Measurements from ENCODE around the gene HINFP.

Gene HINFP

DNA sequence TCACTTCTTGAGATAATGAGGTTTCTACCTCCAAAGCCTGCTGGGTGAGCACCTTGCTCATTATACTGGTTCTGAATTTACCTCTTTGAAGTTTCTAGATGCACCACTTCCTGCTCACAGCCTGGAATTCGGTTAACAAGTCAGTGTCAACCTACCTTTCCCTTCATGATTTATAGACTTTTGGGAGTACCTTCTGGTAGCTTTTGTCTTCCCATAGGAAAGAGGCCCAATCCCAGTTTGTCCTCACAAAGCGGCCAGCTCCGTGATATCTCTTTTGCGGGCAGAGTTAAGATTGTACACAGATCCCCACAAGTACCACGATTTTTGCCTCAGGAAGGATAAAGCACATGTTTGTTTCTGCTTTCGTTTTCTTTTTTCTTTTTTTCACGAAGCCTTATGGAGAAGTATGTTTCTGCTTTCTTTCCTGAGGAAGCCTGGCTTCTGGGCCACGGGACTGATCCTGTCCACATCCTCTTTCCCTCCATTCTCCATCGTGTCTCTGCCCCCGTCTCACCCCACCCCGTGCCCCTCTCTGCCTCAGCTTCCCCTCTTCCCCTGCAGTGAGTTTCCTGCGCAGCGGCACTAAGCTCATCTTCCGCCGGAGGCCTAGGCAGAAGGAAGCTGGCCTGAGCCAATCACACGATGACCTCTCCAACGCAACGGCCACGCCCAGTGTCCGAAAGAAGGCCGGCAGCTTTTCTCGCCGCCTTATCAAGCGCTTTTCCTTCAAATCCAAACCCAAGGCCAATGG, 5.7 kb upstream of the HINFP start:
- Histone ChIP-seq H3K36me3 (ENCODE audit: control insufficient read depth, insufficient read depth, low read length) (peaks cover 31% of the 10 kb centered on the region), H3K4me1 (ENCODE audit: control insufficient read depth, insufficient read depth, low read length) (peaks cover 3% of the 10 kb centered on the region), H3K4me3 (ENCODE audit: low read length) (no peak overlapping the region), H3K27ac (ENCODE audit: low read depth, low read length) (no peak overlapping the region), H3K9ac (ENCODE audit: low read length) (no peak overlapping the region), H3K27me3 (ENCODE audit: control insufficient read depth, insufficient read depth, low read length) (no peaks in the 10 kb centered on the region)

DNA sequence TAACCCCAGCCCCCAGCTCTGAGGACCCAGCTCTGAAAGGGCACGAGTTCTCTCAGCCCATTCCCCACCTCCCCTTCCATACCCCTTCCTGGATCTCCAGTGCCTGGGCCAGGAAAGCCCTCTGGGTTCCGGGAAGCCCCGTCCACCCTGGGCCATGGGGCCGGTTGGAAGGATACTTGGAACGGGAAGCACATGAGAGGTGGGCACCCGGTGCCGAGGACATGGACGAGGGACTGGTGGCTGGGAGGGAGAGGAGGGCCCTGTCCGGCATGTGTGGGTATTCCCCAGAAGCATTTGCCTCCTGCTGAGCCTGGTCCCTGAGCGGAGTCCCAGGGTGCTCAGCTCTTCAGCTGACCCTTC, 5.2 kb upstream of the HINFP start:
- H3K27me3 ChIP-seq (ENCODE audit: control insufficient read depth, insufficient read depth, low read length), result no peaks in the 10 kb centered on the region
- no peak overlapping the region for H3K4me3 ChIP-seq (ENCODE audit: low read length)
- no peak overlapping the region for H3K27ac ChIP-seq (ENCODE audit: low read depth, low read length)
- no peak overlapping the region for H3K9ac ChIP-seq (ENCODE audit: low read length)
- peaks cover 26% of the 10 kb centered on the region for H3K36me3 ChIP-seq (ENCODE audit: control insufficient read depth, insufficient read depth, low read length)
- H3K4me1 ChIP-seq (ENCODE audit: control insufficient read depth, insufficient read depth, low read length), result peaks cover 6% of the 10 kb centered on the region

DNA sequence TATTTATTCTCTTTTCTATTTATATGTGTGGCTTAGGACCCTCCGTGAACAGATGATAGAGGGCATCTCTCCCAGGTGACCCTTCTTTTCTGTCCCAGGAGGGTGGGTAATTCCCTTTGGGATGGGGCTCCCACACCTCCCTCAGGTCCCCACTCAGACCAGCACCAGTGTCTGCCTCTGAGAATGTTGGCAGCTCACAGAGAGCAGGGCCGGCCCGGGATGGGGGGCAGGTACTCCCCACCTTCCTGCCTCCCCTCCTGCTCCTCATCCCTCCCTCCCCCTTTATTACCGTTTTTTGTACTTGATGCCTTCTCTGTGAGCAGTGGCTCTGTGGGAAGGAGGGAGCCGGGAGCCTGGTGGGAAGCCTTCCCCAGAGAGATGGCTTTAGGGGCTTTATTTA, 4.8 kb upstream of the HINFP start:
- H3K4me3 ChIP-seq (ENCODE audit: low read length), result no peak overlapping the region
- no peak overlapping the region for H3K9ac ChIP-seq (ENCODE audit: low read length)
- H3K4me1 ChIP-seq (ENCODE audit: control insufficient read depth, insufficient read depth, low read length), result peaks cover 6% of the 10 kb centered on the region
- no peak overlapping the region for H3K27ac ChIP-seq (ENCODE audit: low read depth, low read length)
- H3K36me3 ChIP-seq (ENCODE audit: control insufficient read depth, insufficient read depth, low read length), result peaks cover 22% of the 10 kb centered on the region
- no peaks in the 10 kb centered on the region for H3K27me3 ChIP-seq (ENCODE audit: control insufficient read depth, insufficient read depth, low read length)

DNA sequence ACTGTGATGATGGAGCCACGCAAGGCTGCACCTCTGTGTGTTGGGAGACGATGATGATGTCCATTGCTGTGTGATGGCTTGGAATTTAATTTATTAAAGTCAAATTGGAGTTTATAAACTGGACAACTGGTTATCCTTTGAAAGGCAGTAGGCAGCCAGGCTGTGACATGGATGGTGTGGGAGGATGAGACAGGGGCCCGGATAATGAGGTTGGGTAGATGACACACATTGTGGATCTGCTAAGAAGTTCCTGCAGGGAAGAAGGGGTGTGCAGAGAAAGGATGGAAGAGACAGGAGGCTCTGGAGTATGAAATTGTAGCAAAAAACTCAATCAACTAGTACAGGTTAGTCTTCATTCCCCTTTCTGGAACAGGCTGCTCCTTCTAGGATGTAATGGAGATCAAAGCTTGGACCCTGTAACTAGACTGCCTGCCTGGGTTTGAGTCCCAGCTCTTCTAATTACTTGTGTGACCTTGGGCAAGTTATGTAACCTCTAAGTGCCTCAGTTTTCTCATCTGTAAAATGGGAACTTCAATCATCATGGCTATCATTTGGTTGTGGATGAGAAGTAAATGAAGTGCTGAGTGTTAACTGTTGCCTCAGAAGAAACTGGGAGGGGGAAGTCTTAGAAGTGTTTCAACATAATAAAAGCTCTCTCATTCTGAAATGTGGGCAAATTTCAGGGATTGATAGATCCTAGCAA, 4.2 kb upstream of the HINFP start:
- Histone ChIP-seq H3K27ac (ENCODE audit: low read depth, low read length) (no peak overlapping the region), H3K36me3 (ENCODE audit: control insufficient read depth, insufficient read depth, low read length) (peaks cover 21% of the 10 kb centered on the region), H3K4me3 (ENCODE audit: low read length) (no peak overlapping the region), H3K4me1 (ENCODE audit: control insufficient read depth, insufficient read depth, low read length) (peaks cover 8% of the 10 kb centered on the region), H3K9ac (ENCODE audit: low read length) (no peak overlapping the region), H3K27me3 (ENCODE audit: control insufficient read depth, insufficient read depth, low read length) (no peaks in the 10 kb centered on the region)

DNA sequence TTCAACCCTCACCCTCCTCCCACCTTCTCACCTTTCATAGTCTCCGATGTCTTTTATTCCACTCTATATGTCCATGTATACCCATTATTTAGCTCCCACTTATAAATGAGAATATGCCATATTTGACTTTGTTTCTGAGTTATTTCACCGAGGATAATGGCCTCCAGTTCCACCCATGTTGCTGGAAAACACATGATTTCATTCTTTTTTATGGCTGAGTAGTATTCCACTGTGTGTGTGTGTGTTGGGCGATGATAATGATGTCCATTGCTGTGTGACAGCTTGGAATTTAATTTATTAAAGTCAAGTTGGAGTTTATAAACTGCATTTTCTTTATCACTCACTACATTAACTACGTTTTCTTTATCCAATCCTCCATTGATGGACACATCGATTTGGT, 3.2 kb upstream of the HINFP start:
- no peaks in the 10 kb centered on the region for H3K27me3 ChIP-seq (ENCODE audit: control insufficient read depth, insufficient read depth, low read length)
- peaks cover 11% of the 10 kb centered on the region for H3K4me1 ChIP-seq (ENCODE audit: control insufficient read depth, insufficient read depth, low read length)
- no peak overlapping the region for H3K27ac ChIP-seq (ENCODE audit: low read depth, low read length)
- H3K36me3 ChIP-seq (ENCODE audit: control insufficient read depth, insufficient read depth, low read length), result peaks cover 16% of the 10 kb centered on the region
- H3K4me3 ChIP-seq (ENCODE audit: low read length), result no peak overlapping the region
- H3K9ac ChIP-seq (ENCODE audit: low read length), result no peak overlapping the region

DNA sequence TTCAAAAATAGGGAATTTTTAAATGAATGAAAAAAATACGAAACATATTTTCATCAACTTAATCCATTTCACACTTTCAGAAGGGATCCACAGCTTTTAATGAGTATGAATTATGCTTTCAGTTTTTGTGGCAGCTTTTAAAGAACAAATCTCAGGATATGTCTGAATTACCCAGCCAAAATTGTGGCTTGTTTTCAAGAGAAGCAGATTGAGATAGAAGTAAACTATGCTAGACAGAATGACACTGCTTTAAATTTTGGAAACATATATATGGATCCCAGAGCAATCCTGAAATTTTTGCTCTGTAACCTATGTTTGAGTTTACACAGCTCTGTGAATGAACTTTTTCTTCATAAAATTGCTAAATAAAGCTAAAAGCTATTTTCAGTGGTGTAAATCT, 2.4 kb upstream of the HINFP start:
- Histone ChIP-seq H3K4me3 (ENCODE audit: low read length) (no peak overlapping the region), H3K27me3 (ENCODE audit: control insufficient read depth, insufficient read depth, low read length) (no peaks in the 10 kb centered on the region), H3K27ac (ENCODE audit: low read depth, low read length) (no peak overlapping the region), H3K9ac (ENCODE audit: low read length) (no peak overlapping the region), H3K36me3 (ENCODE audit: control insufficient read depth, insufficient read depth, low read length) (peaks cover 12% of the 10 kb centered on the region), H3K4me1 (ENCODE audit: control insufficient read depth, insufficient read depth, low read length) (peaks cover 11% of the 10 kb centered on the region)

DNA sequence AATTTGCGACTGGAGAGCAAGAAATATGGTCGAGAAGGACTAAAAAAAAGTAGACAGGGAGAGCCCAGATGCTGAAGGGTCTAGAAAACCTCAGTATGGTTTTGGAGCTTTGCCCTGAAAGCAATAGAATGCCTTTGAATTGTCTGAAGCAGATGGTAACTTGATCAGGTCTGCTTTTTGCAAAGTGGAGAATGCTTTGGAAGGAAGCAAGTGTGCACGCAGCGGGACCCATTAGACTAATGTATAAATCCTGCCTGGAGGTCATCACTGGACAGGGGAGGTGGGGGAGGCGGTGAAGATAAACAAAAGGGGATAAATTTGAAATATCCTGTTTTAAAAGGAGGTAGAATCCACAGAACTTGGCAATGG, 757 bp upstream of the HINFP start:
- peak overlapping the region; percentile 70 for H3K27ac ChIP-seq (ENCODE audit: low read depth, low read length)

DNA sequence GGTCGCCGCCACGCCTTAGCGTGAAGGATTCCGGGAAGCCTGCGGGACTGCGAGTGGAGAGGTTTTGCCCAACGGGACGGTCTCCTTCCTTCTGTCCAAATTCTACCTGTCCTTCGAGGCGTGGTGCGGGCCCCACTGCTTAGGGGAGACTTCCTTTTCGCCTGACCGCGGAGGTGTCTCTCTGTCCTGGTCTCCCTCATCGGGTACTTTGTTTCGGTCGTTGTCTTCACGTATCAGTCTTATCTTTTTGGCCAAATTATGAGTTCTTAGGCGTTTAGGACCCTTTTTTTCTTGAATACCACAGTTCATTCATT, 388 bp downstream of the HINFP start:
- peak overlapping the region; percentile 100 for H3K4me3 ChIP-seq (ENCODE audit: low read length)
- peaks cover 11% of the 10 kb centered on the region for H3K4me1 ChIP-seq (ENCODE audit: control insufficient read depth, insufficient read depth, low read length)
- H3K27ac ChIP-seq (ENCODE audit: low read depth, low read length), result peak overlapping the region; percentile 79
- peaks cover 8% of the 10 kb centered on the region for H3K36me3 ChIP-seq (ENCODE audit: control insufficient read depth, insufficient read depth, low read length)
- H3K27me3 ChIP-seq (ENCODE audit: control insufficient read depth, insufficient read depth, low read length), result no peaks in the 10 kb centered on the region
- peak overlapping the region; percentile 96 for H3K9ac ChIP-seq (ENCODE audit: low read length)

More for the DNA sequence above, 757 bp upstream of the HINFP start:
- Histone ChIP-seq H3K9ac (ENCODE audit: low read length) (peak overlapping the region; percentile 35), H3K36me3 (ENCODE audit: control insufficient read depth, insufficient read depth, low read length) (peaks cover 13% of the 10 kb centered on the region), H3K4me1 (ENCODE audit: control insufficient read depth, insufficient read depth, low read length) (peaks cover 11% of the 10 kb centered on the region), H3K4me3 (ENCODE audit: low read length) (peak overlapping the region; percentile 75), H3K27me3 (ENCODE audit: control insufficient read depth, insufficient read depth, low read length) (no peaks in the 10 kb centered on the region)

DNA sequence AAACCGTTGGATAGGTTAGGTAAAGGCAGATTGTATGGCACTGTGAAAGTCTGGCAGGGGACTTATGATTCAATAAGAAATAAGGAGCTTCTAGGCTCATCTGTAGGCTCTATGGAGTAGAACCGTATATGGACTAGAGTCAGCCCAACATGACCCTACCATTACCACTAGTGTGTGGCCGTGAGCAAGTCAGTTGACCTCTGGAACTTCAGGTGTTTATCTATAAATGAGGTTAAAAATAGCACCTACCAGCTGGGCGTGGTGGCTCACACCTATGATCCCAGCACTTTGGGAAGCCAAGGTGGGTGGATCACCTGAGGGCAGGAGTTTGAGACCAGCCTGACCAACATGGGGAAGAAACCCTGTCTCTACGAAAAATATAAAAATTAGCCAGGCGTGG, 4.4 kb downstream of the HINFP start:
- H3K4me3 ChIP-seq (ENCODE audit: low read length), result no peak overlapping the region
- H3K4me1 ChIP-seq (ENCODE audit: control insufficient read depth, insufficient read depth, low read length), result peaks cover 6% of the 10 kb centered on the region
- no peak overlapping the region for H3K9ac ChIP-seq (ENCODE audit: low read length)
- no peaks in the 10 kb centered on the region for H3K27me3 ChIP-seq (ENCODE audit: control insufficient read depth, insufficient read depth, low read length)
- H3K36me3 ChIP-seq (ENCODE audit: control insufficient read depth, insufficient read depth, low read length), result peaks cover 12% of the 10 kb centered on the region
- H3K27ac ChIP-seq (ENCODE audit: low read depth, low read length), result no peak overlapping the region

DNA sequence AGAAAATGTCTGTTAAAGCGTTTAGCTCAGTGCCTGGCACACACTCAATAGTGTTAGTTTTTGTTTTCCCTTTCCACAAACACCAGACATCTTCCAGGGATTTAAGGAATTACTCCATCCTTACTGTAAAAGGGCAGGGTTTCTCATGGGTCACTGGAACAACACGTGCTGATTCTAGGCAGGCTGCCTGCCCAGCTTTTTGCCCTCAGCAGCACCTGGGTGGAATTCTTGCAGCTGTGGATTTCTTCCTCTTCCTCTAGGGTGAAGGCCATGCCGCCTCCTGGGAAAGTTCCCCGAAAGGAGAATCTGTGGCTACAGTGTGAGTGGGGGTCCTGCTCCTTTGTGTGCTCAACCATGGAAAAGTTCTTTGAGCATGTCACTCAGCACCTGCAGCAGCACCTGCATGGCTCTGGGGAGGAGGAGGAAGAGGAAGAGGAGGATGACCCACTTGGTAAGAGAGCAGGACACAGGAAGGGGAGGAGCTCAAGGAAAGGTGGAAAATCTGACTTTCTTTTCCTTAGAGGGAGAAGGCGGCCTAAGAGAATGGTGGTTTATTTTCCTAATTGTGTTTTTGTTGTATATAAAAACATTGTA, 5.4 kb downstream of the HINFP start:
- Histone ChIP-seq H3K4me3 (ENCODE audit: low read length) (no peak overlapping the region), H3K27me3 (ENCODE audit: control insufficient read depth, insufficient read depth, low read length) (no peaks in the 10 kb centered on the region), H3K27ac (ENCODE audit: low read depth, low read length) (no peak overlapping the region), H3K4me1 (ENCODE audit: control insufficient read depth, insufficient read depth, low read length) (peaks cover 5% of the 10 kb centered on the region), H3K9ac (ENCODE audit: low read length) (no peak overlapping the region), H3K36me3 (ENCODE audit: control insufficient read depth, insufficient read depth, low read length) (peaks cover 19% of the 10 kb centered on the region)

DNA sequence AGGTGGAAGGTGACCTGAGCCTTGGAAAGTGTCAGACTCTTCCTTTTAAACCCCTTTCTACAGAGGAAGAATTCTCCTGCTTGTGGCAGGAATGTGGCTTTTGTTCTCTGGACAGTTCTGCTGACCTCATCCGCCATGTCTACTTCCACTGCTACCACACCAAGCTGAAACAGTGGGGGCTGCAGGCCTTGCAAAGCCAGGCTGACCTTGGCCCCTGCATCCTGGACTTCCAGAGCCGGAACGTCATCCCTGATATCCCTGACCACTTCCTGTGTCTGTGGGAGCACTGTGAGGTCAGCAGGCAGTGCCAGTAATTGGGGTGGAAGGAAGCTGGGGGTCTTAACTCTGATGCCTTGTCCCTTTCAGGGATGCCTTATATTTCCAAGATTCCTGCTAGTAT, 9.3 kb downstream of the HINFP start:
- no peak overlapping the region for H3K4me3 ChIP-seq (ENCODE audit: low read length)
- peaks cover 31% of the 10 kb centered on the region for H3K36me3 ChIP-seq (ENCODE audit: control insufficient read depth, insufficient read depth, low read length)
- no peaks in the 10 kb centered on the region for H3K4me1 ChIP-seq (ENCODE audit: control insufficient read depth, insufficient read depth, low read length)
- no peak overlapping the region for H3K9ac ChIP-seq (ENCODE audit: low read length)
- H3K27me3 ChIP-seq (ENCODE audit: control insufficient read depth, insufficient read depth, low read length), result no peaks in the 10 kb centered on the region
- H3K27ac ChIP-seq (ENCODE audit: low read depth, low read length), result no peak overlapping the region

DNA sequence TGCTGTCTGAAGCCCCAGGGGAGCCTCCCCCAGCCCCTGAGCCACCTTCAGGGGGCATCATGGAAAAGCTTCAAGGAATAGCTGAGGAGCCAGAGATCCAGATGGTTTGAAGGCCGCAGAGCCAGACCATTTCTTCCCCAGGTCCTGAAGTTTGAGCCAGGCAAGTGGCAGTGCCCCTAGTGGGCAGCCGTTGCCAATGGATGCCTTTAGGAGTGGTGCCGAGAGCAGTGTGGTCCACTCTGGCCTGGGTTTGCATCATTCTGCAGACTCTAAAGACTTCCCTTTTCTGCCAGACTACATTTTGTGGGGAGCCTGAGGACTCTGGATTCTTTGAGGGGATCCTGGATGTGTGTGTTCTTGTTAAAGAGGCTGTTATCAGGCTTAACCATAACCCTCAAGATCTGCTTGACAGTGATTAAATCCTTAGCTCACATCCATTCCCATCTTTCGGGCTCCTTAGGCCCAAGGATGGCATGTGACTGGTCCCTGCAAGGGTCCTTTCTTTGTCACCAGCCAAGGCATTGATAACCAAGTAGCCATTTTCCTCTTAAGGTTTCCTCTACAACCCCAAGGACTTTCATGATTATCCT, 13.1 kb downstream of the HINFP start:
- peaks cover 2% of the 10 kb centered on the region for H3K27me3 ChIP-seq (ENCODE audit: control insufficient read depth, insufficient read depth, low read length)
- H3K36me3 ChIP-seq (ENCODE audit: control insufficient read depth, insufficient read depth, low read length), result peaks cover 31% of the 10 kb centered on the region
- H3K27ac ChIP-seq (ENCODE audit: low read depth, low read length), result no peak overlapping the region
- H3K4me3 ChIP-seq (ENCODE audit: low read length), result no peak overlapping the region
- H3K9ac ChIP-seq (ENCODE audit: low read length), result no peak overlapping the region
- H3K4me1 ChIP-seq (ENCODE audit: control insufficient read depth, insufficient read depth, low read length), result no peaks in the 10 kb centered on the region
